ENCODE data around the gene ZNF587.

DNA sequence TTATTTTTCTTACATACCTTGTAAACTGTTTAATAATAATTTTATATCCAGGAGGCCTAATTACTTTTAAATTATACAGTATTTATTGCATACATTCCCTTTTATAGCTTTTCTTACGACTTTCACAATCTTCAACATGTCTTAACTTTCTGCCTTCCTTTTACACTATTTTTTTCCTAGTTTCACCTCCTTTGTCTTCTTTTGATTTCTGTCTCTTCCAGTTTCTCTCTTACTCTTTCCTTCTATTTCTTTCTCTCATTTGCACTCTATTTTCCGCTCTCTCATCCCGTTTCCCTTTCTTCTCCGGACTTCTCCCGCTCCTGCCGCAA is 46.4 kb upstream of the ZNF587 start:
- TF ChIP-seq JUN (IDR thresholded peaks at IDR 0.05; ENCODE audit: low read depth, low read length) (no peak), POLR2A (IDR thresholded peaks at IDR 0.05; ENCODE audit: control extremely low read depth in 1 of 2, low read depth in 2 of 2, low read length in 2 of 2) (no peak), CHD1 (IDR thresholded peaks at IDR 0.05; ENCODE audit: low read depth, low read length) (0 out of 2 replicates have a peak, but pooled peaks have one; percentile 26), EZH2 (IDR thresholded peaks at IDR 0.05; ENCODE audit: low read depth, low read length, severe bottlenecking) (no peak), POLR2AphosphoS5 (IDR thresholded peaks at IDR 0.05; ENCODE audit: low read depth, low read length) (no peak)
- TF ChIP-seq, protein P1, sequence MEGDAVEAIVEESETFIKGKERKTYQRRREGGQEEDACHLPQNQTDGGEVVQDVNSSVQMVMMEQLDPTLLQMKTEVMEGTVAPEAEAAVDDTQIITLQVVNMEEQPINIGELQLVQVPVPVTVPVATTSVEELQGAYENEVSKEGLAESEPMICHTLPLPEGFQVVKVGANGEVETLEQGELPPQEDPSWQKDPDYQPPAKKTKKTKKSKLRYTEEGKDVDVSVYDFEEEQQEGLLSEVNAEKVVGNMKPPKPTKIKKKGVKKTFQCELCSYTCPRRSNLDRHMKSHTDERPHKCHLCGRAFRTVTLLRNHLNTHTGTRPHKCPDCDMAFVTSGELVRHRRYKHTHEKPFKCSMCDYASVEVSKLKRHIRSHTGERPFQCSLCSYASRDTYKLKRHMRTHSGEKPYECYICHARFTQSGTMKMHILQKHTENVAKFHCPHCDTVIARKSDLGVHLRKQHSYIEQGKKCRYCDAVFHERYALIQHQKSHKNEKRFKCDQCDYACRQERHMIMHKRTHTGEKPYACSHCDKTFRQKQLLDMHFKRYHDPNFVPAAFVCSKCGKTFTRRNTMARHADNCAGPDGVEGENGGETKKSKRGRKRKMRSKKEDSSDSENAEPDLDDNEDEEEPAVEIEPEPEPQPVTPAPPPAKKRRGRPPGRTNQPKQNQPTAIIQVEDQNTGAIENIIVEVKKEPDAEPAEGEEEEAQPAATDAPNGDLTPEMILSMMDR (IDR thresholded peaks at IDR 0.05; ENCODE audit: control extremely low read depth in 1 of 3, insufficient read depth in 1 of 3, low read depth in 1 of 3, low read length in 3 of 3) = no peak

All from H1 (cell line).